HL-60/S4 treated with phorbol 12-myristate 13-acetate at 8.2 ng/mL for 4 days and 3 days (cell line): Measurements from ENCODE around the gene NUDT19.
"Not testable (repeated sequence)": the region's sequence is repeated elsewhere in the genome, so short reads cannot be mapped to it uniquely, and the experiment has no call there.

Experiments used
- in situ Hi-C: fragments of 300-500 bp; cut with MboI; formaldehyde crosslinking; loops from 2 replicates; pipeline ENCODE4 v1.15.0; 2022; ENCODE audit warnings: low sequenced_read_pairs

The NUDT19 gene

GRCh38 chr19:32691291-32691951 lies at the start of gene NUDT19:
NUDT19 (plus strand) TSS chr19:32691821; CDS start chr19:32691961, 140 bp downstream.
- in situ Hi-C loops, result loop anchor here (25.0 kb wide), 1 partner anchor 396 kb away; the partner anchor contains the start of gene GPATCH1

- in situ Hi-C loops, result no loop called here
Observed at GRCh38 chr19:32642771-32643170, 48.9 kb upstream of the NUDT19 start.

GRCh38 chr19:32646556-32646955 lies 45.1 kb upstream of the NUDT19 start:
- in situ Hi-C loops, result no loop called here

- in situ Hi-C loops, result no loop called here
Observed at GRCh38 chr19:32647361-32647760, 44.3 kb upstream of the NUDT19 start.

GRCh38 chr19:32649751-32650150 lies 41.9 kb upstream of the NUDT19 start:
- in situ Hi-C loops, result no loop called here

GRCh38 chr19:32650671-32651070 lies 41.0 kb upstream of the NUDT19 start:
- in situ Hi-C loops, result no loop called here

- in situ Hi-C loops, result no loop called here
Observed at GRCh38 chr19:32651729-32652140, 39.9 kb upstream of the NUDT19 start.

GRCh38 chr19:32652331-32652730 lies 39.3 kb upstream of the NUDT19 start:
- in situ Hi-C loops, result not testable (repeated sequence)

- in situ Hi-C loops, result no loop called here
Observed at GRCh38 chr19:32652894-32653598, 38.6 kb upstream of the NUDT19 start.

- in situ Hi-C loops, result no loop called here
Observed at GRCh38 chr19:32653599-32653915, 38.1 kb upstream of the NUDT19 start.

GRCh38 chr19:32656379-32656778 lies 35.2 kb upstream of the NUDT19 start:
- in situ Hi-C loops, result not testable (repeated sequence)

GRCh38 chr19:32658075-32658474 lies 33.5 kb upstream of the NUDT19 start:
- in situ Hi-C loops, result no loop called here

GRCh38 chr19:32658527-32658926 lies 33.1 kb upstream of the NUDT19 start:
- in situ Hi-C loops, result no loop called here

GRCh38 chr19:32661318-32661717 lies 30.3 kb upstream of the NUDT19 start:
- in situ Hi-C loops, result no loop called here

- in situ Hi-C loops, result no loop called here
Observed at GRCh38 chr19:32662186-32662585, 29.4 kb upstream of the NUDT19 start.

GRCh38 chr19:32666084-32666483 lies 25.5 kb upstream of the NUDT19 start:
- in situ Hi-C loops, result no loop called here

GRCh38 chr19:32669310-32669709 lies 22.3 kb upstream of the NUDT19 start:
- in situ Hi-C loops, result no loop called here

GRCh38 chr19:32671883-32672593 lies 19.6 kb upstream of the NUDT19 start:
- in situ Hi-C loops, result no loop called here

GRCh38 chr19:32672841-32673240 lies 18.8 kb upstream of the NUDT19 start:
- in situ Hi-C loops, result no loop called here

GRCh38 chr19:32673573-32673972 lies 18.0 kb upstream of the NUDT19 start:
- in situ Hi-C loops, result no loop called here

- in situ Hi-C loops, result no loop called here
Observed at GRCh38 chr19:32674153-32674930, 17.3 kb upstream of the NUDT19 start.
